ENCODE data around the gene SERTAD1. TPM values are rescaled to one million over a fixed set of nuclear protein-coding genes. Genes with fewer than 3 reads are reported as not detected.

SERTAD1 gene
- total RNA-seq, 2 experiments from 2014 or later, result 14.2 to 14.7 TPM

DNA sequence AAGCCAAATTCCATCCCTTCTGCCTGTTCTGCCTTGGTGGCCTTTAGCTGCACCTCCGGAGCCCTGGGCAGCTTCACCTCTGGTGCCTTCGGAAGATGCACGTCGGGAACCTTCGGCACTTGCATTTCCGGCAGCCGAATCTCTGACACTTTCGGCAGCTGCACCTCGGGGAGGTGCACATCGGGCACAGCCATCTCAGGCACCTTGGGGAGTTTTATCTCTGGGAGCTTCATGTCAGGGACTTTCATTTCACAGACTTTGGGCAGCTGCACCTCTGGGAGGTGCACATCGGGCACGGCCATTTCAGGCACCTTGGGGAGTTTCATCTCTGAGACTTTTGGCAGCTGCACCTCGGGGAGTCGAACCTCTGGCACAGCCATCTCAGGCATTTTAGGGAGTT lies 29.8 kb downstream of the SERTAD1 start:
- CTCF ChIA-PET, result interaction anchor here (0.5 kb wide), 1 partner anchor 243 kb away, joined by 3 read pairs; no protein-coding TSS in a partner anchor
- POLR2A ChIA-PET, result no interaction called here

- ChIA-PET CTCF (no interaction called here), POLR2A (no interaction called here)
These were observed 31.0 kb downstream of the SERTAD1 start for GRCh38 chr19:40394816-40395210.

DNA sequence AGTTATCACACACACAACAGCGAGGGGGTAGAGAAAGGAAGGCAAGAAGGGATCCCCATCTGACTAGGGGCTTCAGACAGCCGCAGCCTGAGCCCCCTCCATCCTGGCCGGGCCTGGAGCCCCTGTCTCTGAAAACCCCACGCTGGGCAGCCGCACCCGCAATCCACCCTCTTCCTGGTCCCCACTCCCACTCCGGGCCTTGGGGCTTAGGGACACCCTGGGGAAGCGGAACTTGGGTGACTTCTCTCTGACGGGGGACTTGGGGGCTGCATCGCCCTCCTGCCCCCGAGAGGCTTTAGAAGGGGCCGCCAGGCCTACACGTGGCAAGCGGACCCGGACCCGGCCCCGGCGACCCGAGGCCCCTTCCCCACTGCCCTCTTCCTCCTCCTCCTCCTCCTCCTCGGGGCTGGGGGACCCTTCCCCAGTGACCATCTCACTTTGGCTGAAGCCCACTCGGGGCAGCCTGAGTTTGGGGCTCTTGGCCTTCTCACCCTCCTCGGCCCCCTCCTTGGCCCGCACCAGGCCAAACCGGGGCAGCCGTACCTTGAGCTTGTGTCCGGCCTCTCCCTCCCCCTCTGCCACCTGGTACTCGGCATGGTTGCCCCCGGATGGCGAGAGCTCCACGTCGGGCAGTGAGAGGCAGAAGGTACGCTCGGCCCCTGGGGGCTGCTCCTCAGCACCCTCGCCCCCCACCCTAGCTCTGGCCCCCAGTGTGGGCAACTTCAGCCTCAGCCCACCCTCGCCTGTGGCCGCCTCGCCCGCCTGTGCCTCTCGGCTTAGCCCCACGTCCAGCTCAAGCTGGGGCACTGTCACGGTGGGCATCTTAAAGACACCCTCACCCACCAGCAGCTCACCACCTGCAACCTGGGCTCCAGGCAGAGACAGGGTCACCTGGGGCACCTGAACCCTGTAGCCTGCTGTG lies 31.6 kb downstream of the SERTAD1 start:
- POLR2A ChIA-PET, result no interaction called here
- CTCF ChIA-PET, result no interaction called here

DNA sequence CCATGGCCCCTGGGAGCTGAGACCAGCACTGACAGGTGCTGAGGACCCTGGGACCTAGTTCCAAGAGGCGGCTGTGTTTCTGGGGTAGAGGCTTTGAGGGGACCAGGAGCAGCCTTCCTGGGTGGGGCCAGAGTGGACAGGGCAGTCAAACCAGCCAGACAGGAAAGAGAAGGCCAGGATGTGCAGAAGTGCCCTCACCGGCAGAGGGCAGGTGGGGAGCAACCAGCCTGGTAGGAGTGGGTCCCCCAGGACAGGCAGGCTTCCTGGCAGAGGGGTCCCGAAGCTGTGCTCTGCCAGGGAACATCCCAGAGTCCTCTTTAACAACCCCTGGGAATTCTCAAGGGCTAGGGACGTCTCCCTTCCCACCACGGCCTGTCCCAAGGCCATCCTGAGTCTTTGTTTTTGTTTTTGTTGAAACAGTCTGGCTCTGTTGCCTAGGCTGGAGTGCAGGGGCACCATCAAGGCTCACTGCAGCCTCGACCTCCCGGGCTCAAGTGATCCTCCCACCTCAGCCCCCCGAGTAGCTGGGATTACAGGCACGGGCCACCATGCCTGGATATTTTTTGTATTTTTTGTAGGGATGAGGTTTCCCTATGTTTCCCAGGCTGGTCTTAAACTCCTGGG lies 32.8 kb downstream of the SERTAD1 start:
- ChIA-PET CTCF (no interaction called here), POLR2A (no interaction called here)

DNA sequence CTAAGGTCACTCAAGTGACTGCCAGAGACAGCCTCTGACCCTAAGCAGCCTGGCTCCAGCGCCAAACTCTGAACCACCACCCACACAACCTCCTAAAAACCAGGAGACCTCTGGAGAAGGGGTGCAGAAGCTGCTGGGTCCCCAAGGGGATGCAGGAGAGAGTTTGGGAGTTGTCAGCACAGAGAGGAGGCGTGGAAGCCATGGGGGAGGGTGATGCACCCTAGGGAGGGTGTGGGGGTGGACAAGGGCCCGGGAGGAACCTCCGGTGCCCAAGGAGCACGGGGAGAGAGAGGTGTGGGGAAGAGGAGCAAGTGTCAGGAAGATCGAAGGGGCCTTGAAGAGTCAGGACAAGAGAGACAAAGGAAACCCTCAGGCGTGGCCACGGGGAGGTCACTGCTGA lies 33.7 kb downstream of the SERTAD1 start:
- CTCF ChIA-PET, result no interaction called here
- POLR2A ChIA-PET, result no interaction called here

DNA sequence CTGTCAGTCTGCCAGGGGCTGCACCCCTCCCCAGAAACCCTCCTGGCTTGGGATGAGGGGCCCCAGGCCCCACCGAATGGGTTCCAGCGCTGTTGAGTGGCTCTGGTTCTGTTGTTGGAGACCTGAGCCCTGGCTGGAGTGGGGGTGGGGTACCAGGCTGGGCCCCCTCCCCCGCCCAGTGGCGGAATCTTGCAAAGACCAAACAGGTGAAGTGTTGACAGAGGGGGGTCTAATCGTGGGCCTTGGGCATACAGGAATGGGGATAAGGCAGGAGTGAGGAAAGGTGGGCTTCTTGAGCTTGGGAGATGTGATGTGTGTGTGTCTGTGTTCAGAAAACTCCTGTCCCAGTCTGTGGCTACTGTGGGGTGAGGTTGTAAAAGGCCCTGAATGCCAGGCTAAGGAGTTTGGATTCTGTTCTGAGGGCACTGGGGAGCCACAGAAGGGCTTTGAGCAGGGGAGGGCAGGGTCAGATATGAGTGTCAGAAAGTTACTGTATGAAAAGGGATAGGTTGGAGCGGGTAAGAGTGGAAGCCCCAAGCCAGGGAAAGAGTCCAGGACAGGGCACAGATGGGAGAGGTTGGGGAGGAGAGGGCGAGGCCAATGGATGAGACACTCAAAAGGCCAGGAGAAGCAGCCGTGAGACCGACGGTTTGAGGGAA lies 35.6 kb downstream of the SERTAD1 start, which contains the start of gene HIPK4:
Gene HIPK4, minus strand, starts transcription at position 98 of the 659 bp plus-strand sequence. CDS start 279 bp downstream, outside the sequence.
- ChIA-PET POLR2A (no interaction called here), CTCF (interaction anchor here (1.0 kb wide), 1 partner anchor 13 kb away, joined by 3 read pairs; no protein-coding TSS in a partner anchor)

- POLR2A ChIA-PET, result no interaction called here
- CTCF ChIA-PET, result no interaction called here
These were observed 36.2 kb downstream of the SERTAD1 start for GRCh38 chr19:40389404-40390083.

DNA sequence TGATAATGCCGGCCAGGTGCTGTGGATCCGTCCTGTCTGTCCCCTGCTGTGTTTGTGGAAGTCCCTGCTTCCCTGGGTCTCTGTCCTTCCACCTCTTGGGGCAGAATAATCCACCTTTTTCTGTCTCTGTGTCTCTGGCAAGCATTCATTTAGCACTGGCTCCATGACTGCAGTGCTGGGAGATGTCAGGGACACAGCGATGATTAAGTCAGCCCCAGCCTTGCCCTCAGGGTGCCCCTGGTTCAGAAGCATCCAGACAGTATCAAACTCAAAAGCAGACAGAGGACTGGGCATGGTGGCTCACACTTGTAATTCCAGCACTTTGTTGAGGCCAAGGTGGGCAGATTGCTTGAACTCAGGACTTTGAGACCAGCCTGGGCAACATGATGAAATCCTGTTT lies 37.3 kb downstream of the SERTAD1 start:
- CTCF ChIA-PET, result no interaction called here
- POLR2A ChIA-PET, result no interaction called here

DNA sequence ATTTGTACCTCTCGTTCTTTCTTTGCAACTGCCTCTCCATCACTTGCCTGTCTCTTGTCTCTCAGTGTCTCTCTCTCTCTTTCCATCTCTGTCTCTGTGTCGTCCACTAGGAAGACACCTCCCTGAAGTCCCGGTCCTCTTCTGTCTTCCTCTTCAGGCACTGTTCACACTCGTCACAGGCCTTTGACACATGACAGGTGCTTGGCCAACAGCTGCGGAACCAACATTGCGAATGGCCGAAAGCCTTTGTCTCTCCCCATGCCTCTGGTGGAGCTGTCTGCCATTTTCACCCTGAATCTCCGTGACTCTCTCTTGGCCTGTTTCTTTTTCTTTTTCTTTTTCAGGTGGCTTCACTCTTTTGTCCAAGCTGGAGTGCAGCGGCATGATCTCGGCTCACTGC lies 38.6 kb downstream of the SERTAD1 start:
- CTCF ChIA-PET, result interaction anchor here (1.2 kb wide), 1 partner anchor 82 kb away, joined by 3 read pairs; no protein-coding TSS in a partner anchor

GRCh38 chr19:40383668-40384248 lies 42.0 kb downstream of the SERTAD1 start:
- CTCF ChIA-PET, result no interaction called here
- POLR2A ChIA-PET, result no interaction called here

More for the DNA sequence above, 38.6 kb downstream of the SERTAD1 start:
- POLR2A ChIA-PET, result no interaction called here

GRCh38 chr19:40381321-40381720 lies 44.5 kb downstream of the SERTAD1 start:
- POLR2A ChIA-PET, result interaction anchor here (0.7 kb wide), 1 partner anchor 75 kb away, joined by 12 read pairs; no protein-coding TSS in a partner anchor
- CTCF ChIA-PET, result no interaction called here

DNA sequence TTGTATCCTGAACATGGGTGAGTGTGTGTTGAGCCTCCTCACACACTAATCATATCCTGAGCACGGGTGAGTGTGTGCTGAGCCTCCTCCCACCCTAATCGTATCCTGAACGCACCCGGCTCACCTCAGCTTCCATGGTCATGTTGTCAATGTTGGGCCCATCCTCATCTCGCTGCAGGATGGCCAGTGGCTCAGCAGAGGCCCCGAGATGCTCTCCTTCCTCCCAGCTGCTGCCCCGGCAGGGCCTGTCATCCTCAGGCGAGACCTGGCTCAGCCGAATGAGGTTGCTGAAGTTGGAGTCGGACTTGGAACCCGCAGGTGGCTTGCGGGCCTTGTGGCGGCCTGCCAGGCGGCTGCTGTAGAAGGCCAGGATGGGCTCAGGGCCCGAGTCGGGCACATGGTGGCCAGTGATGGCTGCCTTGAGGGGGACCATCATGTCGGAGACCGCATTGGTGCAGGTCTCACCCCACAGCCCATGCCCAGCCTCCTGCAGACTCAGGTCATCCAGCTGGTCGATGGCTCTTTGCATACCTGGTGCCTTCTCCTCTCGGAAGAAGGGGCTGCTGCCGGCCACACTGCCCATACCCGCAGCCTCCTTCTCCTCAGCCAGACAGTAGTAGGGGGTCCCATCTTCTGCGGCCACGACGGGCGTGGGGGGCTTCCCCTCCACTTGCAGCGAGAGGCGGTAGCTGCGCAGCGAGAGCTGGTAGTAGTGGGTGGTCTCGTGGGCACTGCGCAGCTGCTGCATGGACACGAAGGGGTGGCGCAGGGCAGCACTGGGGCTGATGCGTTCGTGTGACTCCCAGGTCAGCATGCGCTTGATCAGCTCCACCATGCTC lies 45.4 kb downstream of the SERTAD1 start:
- ChIA-PET POLR2A (no interaction called here), CTCF (no interaction called here)

- POLR2A ChIA-PET, result no interaction called here
- CTCF ChIA-PET, result no interaction called here
These were observed 46.2 kb downstream of the SERTAD1 start for GRCh38 chr19:40379446-40380198.

GRCh38 chr19:40378509-40378908 lies 47.3 kb downstream of the SERTAD1 start:
- POLR2A ChIA-PET, result no interaction called here
- CTCF ChIA-PET, result no interaction called here

DNA sequence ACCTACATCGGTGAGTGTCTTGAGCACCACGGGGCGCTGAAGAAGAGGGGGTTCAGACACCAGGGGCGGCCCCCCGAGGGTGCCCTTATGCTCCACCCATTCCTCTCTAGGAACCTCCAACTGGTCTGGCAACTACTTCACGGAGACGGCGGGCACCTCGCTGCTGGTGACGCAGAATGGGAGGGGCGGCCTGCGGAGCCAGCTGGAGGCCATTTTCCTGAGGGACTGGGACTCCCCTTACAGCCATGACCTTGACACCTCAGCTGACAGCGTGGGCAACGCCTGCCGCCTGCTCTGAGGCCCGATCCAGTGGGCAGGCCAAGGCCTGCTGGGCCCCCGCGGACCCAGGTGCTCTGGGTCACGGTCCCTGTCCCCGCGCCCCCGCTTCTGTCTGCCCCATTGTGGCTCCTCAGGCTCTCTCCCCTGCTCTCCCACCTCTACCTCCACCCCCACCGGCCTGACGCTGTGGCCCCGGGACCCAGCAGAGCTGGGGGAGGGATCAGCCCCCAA lies 47.9 kb downstream of the SERTAD1 start:
- ChIA-PET CTCF (no interaction called here), POLR2A (no interaction called here)

DNA sequence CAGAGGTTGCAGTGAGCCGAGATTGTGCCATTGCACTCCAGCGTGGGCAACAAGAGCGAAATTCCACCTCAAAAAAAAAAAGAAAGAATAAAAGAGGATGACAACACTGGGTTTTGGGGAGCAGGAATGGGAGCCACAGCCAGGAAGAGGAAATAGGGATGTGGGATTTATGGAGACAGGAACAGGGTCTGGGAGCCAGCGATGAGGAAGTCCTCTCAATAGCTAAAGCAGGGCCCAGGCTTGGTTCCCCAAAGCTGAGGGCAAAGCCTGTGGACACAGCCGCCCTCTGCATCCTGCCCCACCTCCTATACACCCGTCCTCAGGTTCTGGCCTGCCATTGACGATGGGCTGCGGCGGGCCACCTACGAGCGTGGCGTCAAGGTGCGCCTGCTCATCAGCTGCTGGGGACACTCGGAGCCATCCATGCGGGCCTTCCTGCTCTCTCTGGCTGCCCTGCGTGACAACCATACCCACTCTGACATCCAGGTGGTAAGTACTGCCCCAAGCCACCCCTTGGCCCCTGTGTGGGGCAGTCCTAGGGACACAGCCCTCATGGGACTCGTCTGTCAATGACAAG lies 49.4 kb downstream of the SERTAD1 start:
- POLR2A ChIA-PET, result no interaction called here
- CTCF ChIA-PET, result no interaction called here

DNA sequence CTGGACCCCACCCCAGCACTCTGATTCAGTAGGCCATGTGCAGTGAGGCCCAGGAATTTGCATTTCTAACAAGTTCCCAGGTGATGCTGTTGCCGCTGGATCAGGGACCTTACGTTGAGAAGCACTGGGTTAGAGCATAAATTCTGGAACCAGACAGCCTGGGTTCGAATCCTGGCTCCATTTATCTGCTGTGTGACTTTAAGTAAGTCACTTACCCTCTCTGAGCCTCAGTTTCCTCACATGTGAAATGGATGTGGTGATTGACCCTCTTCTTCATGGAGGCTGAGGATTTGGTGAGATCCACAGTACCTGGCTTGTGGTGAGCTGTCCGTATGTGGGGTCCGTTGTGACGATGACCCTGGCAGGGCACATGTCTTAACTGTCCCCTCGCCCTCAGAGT lies 51.7 kb downstream of the SERTAD1 start:
- CTCF ChIA-PET, result no interaction called here

DNA sequence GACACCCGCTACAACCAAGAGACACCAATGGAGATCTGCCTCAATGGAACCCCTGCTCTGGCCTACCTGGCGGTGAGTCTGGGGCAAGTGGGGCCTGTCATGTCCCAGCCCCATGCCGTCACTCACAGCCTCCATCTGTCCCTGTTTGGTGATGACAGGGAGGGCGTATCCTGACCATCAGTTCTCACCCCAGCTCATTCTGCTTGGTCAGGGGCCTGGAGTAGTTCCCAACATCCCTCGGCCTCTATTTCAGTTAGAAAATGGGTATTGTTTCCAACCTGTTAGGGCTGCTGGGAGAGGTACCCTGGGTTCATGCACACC lies 54.0 kb downstream of the SERTAD1 start:
- CTCF ChIA-PET, result interaction anchor here (0.6 kb wide), 1 partner anchor 69 kb away, joined by 4 read pairs; no protein-coding TSS in a partner anchor

More for the DNA sequence above, 51.7 kb downstream of the SERTAD1 start:
- POLR2A ChIA-PET, result no interaction called here

More for the DNA sequence above, 54.0 kb downstream of the SERTAD1 start:
- POLR2A ChIA-PET, result no interaction called here

Measured in activated CD8-positive, alpha-beta memory T cell treated with anti-CD3 and anti-CD28 coated beads for 36 hours (primary cell).